Activated T-helper 2 cell treated with anti-CD3 and anti-CD28 coated beads, Interferon-gamma antibody, Interleukin-2, Interleukin-4, amounts not matched to agents 10 μg/mL and 5 μg/mL and 100 μg/mL, durations not matched to agents 14 hours and 24 hours and 36 hours (primary cell): ENCODE results near the gene LIMK2. TPM values are rescaled to one million over a fixed set of nuclear protein-coding genes. Genes with fewer than 3 reads are reported as not detected.

Experiments used
- DNase-seq: peaks from one replicate; pipeline ENCODE4 v3.0.0; 2021; ENCODE audit warnings: low spot score
- H3K27ac Mint-ChIP-seq: one replicate; pipeline ENCODE4 v1.8.0; 2021; ENCODE audit warnings: mixed read lengths
- H3K27me3 Mint-ChIP-seq: one replicate; pipeline ENCODE4 v1.8.0; 2021; ENCODE audit warnings: low read depth, mixed read lengths
- H3K36me3 Mint-ChIP-seq: one replicate; pipeline ENCODE4 v1.8.0; 2021; ENCODE audit warnings: low read depth, mixed read lengths
- H3K4me1 Mint-ChIP-seq: one replicate; pipeline ENCODE4 v1.8.0; 2021; ENCODE audit warnings: low read depth, mixed read lengths
- H3K4me3 Mint-ChIP-seq: one replicate; pipeline ENCODE4 v1.8.0; 2021; ENCODE audit warnings: low read depth, mild to moderate bottlenecking, moderate library complexity, mixed read lengths
- H3K9me3 Mint-ChIP-seq: one replicate; pipeline ENCODE4 v1.8.0; 2021; ENCODE audit warnings: mixed read lengths
- intact Hi-C: fragments of 100-400 bp; cut with micrococcal nuclease; formaldehyde crosslinking; loops from one replicate; pipeline ENCODE4 v1.15.1; 2023
- total RNA-seq: library from RNA; stranded (reverse); gene quantifications from 2 replicates; pipeline ENCODE4 v1.2.3, GENCODE V29; 2022

LIMK2 gene
- total RNA-seq, 1 donor from 2014 or later = 33.9 TPM

- peaks cover 63% of the 10 kb centered on the region for H3K36me3 Mint-ChIP-seq
- H3K27me3 Mint-ChIP-seq = no peaks in the 10 kb centered on the region
- H3K4me3 Mint-ChIP-seq = no peak overlapping the region
- DNase-seq = no peak
- intact Hi-C loops = loop anchor here (5.0 kb wide), 2 partner anchors 177 to 537 kb away; partner anchors contain the start of gene SELENOM
- peak overlapping the region; percentile 87 for H3K27ac Mint-ChIP-seq
- peaks cover 49% of the 10 kb centered on the region for H3K4me1 Mint-ChIP-seq
- no peaks in the 10 kb centered on the region for H3K9me3 Mint-ChIP-seq
Measured at GRCh38 chr22:31284281-31285155, 72.4 kb downstream of the LIMK2 start.

DNA sequence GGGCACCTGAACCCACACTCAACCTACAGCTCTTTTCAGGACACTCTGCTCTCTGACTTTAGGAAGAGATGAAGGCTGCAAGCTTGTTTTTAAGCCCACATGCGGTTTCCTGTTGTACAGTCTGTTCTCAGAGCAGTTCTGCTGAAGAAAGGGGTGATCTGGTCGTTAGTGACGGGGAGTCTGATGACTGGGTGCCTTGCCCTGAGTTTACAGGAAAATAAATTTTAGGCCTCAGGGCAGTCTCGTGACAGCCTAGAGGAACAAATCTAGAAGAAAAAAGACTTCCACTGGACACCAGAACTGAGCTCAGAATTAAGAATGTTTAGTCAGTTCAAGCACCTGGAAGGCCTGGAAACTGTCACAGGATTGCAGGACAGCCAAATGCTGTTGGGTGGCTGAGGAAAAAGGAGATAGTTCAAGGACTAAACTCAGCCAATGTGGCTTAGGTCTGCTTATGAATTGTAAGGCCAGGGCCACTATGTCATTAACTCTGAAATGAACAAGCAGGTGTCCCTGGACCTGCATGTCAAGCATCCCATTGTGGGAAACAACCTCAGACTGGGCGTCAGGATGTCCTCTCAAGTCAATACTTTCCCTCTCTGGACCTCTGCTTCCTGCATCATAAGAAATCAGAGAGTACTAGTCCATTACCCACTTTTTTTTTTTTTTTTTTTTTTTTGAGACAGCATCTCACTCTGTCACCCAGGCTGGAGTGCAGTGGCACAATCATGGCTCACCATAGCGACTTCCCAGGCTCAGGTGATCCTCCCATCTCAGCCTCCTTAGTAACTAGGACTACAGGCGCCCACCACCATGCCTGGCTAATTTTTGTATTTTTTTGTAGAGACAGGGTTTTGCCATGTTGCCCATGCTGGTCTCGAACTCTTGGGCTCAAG is 74.5 kb downstream of the LIMK2 start:
- peaks cover 55% of the 10 kb centered on the region for H3K36me3 Mint-ChIP-seq
- peak overlapping the region; percentile 35 for H3K4me3 Mint-ChIP-seq
- peaks cover 55% of the 10 kb centered on the region for H3K4me1 Mint-ChIP-seq
- H3K27me3 Mint-ChIP-seq = no peaks in the 10 kb centered on the region
- H3K27ac Mint-ChIP-seq = peak overlapping the region; percentile 87
- intact Hi-C loops = loop anchor here (5.0 kb wide), 2 partner anchors 179 to 539 kb away; partner anchors contain the start of gene SELENOM
- no peaks in the 10 kb centered on the region for H3K9me3 Mint-ChIP-seq
- peak; percentile 65 for DNase-seq

GRCh38 chr22:31287818-31288495 is 75.9 kb downstream of the LIMK2 start:
- no peak for DNase-seq
- no peaks in the 10 kb centered on the region for H3K9me3 Mint-ChIP-seq
- peak overlapping the region; percentile 58 for H3K4me3 Mint-ChIP-seq
- H3K27ac Mint-ChIP-seq = peak overlapping the region; percentile 87
- H3K27me3 Mint-ChIP-seq = no peaks in the 10 kb centered on the region
- H3K4me1 Mint-ChIP-seq = peaks cover 69% of the 10 kb centered on the region
- peaks cover 50% of the 10 kb centered on the region for H3K36me3 Mint-ChIP-seq
- intact Hi-C loops = loop anchor here (5.0 kb wide), 2 partner anchors 181 to 541 kb away; partner anchors contain the start of gene SELENOM

DNA sequence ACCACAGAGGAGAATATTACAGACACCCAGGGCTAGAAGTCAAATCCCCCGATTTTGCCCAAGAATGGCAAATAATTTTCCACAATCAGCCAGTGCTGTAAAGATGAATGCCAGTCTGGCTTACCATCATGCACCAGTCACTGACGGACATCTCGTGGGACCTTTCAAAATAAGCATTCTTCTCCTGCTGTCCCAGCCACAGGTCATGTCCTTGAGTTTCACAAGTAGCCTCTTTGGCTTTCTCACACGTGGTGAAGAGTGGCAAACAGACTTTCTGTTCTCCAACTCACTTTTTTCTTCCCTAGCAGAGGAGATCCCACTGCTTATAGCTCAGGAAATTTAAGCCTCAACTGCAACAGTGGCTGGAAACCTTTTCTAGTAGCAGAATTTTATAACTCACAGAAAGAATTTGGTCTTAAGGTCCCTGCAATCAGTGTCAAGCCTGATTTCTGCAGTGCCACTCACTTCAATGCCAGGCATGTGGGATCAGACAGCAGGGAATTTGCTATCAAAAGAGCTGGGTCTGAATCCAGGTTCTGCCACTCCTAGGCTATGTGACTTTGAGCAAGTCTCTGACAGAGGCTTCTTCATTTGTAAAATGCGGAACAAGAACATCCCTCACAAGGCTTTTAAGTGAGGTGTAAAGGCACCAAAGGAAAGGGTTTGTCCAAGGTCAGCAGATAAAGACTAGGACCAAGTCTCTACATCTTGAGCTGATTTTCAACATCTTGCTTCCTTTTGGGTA is 76.6 kb downstream of the LIMK2 start:
- H3K4me3 Mint-ChIP-seq = peak overlapping the region; percentile 97
- DNase-seq = no peak
- H3K36me3 Mint-ChIP-seq = peaks cover 43% of the 10 kb centered on the region
- no peaks in the 10 kb centered on the region for H3K9me3 Mint-ChIP-seq
- no peaks in the 10 kb centered on the region for H3K27me3 Mint-ChIP-seq
- peaks cover 71% of the 10 kb centered on the region for H3K4me1 Mint-ChIP-seq
- intact Hi-C loops = loop anchor here (5.0 kb wide), 2 partner anchors 181 to 541 kb away; partner anchors contain the start of gene SELENOM
- peak overlapping the region; percentile 62 for H3K27ac Mint-ChIP-seq

DNA sequence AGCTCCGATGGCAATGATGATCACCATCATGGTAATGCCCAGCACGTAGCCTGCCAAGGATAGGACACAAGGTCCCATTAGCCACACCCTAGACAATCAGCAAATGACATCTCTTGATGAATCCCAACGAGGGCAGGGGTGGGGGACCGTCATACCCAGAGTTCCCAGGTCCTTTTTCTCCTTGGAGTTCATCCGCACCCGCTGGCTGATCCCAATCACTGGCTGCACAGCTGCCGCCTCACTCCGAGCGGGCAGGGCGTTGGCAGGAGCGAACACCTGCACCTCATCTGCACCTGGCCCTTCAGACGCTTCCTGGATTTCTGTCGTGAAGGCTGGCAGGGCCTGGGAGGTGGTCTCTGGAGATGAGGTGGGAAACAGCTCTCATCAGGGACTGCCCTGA is 77.2 kb downstream of the LIMK2 start:
- H3K4me1 Mint-ChIP-seq = peaks cover 71% of the 10 kb centered on the region
- H3K27ac Mint-ChIP-seq = peak overlapping the region; percentile 100
- intact Hi-C loops = loop anchor here (5.0 kb wide), 2 partner anchors 182 to 542 kb away; partner anchors contain the start of gene SELENOM
- H3K36me3 Mint-ChIP-seq = peaks cover 39% of the 10 kb centered on the region
- no peak for DNase-seq
- no peaks in the 10 kb centered on the region for H3K9me3 Mint-ChIP-seq
- no peaks in the 10 kb centered on the region for H3K27me3 Mint-ChIP-seq
- peak overlapping the region; percentile 97 for H3K4me3 Mint-ChIP-seq

DNA sequence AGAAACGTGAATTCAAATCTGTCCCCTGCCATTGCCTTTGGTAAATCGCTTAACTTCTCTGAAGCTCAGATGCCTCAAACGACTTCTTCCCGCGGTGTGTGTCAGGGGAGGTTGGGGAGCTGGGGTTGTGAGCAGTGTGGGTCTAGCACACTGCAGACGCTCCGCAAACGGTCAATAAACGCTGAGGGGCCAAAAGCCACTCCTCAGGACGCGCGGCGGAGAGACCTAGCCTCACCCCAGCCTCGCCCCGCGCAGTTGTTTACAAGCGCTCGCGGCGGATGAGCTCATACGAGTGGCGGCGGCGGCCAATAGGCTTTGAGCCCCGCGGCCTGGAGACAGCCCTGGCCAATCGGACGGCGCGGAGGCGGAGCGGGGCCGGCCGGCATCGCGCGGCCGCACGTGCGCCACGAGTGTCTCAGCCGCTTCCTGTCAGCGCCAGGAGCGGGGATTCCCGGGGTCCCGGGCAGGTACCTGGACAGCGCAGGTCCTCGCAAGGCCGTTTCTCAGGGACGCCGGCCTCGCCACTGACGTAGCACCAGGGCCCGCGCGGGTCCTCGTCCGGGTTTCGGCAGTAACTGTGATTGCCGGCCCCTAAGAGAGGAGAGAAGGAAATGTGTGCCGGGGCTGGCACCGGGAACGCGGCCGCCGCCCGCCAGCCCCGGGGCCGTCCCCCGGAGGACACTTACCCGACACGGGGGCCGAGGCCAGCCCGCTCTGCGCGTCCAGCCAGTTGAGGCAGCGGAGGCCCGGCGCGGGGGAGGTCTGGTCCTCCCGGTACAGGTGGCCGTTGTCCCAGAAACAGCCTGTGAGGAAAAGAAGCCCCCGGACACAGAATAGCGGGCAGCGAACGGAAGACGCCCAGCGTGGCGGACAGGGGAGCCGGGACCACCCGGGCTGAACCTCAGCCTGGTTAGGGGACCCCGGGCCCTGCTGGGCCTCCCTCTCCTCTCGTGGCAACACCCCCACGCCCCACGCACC is 78.7 kb downstream of the LIMK2 start:
- peak overlapping the region; percentile 100 for H3K27ac Mint-ChIP-seq
- peaks cover 65% of the 10 kb centered on the region for H3K4me1 Mint-ChIP-seq
- intact Hi-C loops = loop anchor here (2.0 to 10.0 kb wide), 6 partner anchors 54 to 866 kb away; partner anchors contain the start of genes DEPDC5, MTFP1, PRR14L and SLC35E4
- H3K36me3 Mint-ChIP-seq = peaks cover 27% of the 10 kb centered on the region
- no peaks in the 10 kb centered on the region for H3K9me3 Mint-ChIP-seq
- peak overlapping the region; percentile 97 for H3K4me3 Mint-ChIP-seq
- H3K27me3 Mint-ChIP-seq = no peaks in the 10 kb centered on the region
- peak; percentile 92 for DNase-seq

GRCh38 chr22:31291481-31292235 is 79.6 kb downstream of the LIMK2 start:
- Mint-ChIP-seq H3K4me1 (peaks cover 66% of the 10 kb centered on the region), H3K4me3 (peak overlapping the region; percentile 97), H3K27ac (peak overlapping the region; percentile 95), H3K36me3 (peaks cover 21% of the 10 kb centered on the region), H3K9me3 (no peaks in the 10 kb centered on the region), H3K27me3 (no peaks in the 10 kb centered on the region)
- peak; percentile 25 for DNase-seq
- intact Hi-C loops = loop anchor here (1.0 to 10.0 kb wide), 8 partner anchors 22 to 867 kb away; partner anchors contain the start of genes DEPDC5, LIMK2, MTFP1 and PRR14L

- Mint-ChIP-seq H3K36me3 (peaks cover 21% of the 10 kb centered on the region), H3K9me3 (no peaks in the 10 kb centered on the region), H3K4me1 (peaks cover 65% of the 10 kb centered on the region), H3K27me3 (no peaks in the 10 kb centered on the region), H3K4me3 (peak within 1 kb of the TSS; percentile 97), H3K27ac (peak within 1 kb of the TSS; percentile 96)
- DNase-seq = peak; percentile 80
- intact Hi-C loops = loop anchor here (1.0 to 10.0 kb wide), 7 partner anchors 21 to 868 kb away; partner anchors contain the start of genes DEPDC5, LIMK2, MTFP1 and PRR14L
Measured at GRCh38 chr22:31292236-31292989, 80.3 kb downstream of the LIMK2 start, which contains the start of gene PIK3IP1. Gene PIK3IP1, minus strand, starts transcription at chr22:31292488. Its CDS starts 144 bp downstream, at chr22:31292344.

GRCh38 chr22:31295360-31295759 is 83.3 kb downstream of the LIMK2 start:
- H3K9me3 Mint-ChIP-seq = no peaks in the 10 kb centered on the region
- intact Hi-C loops = loop anchor here (10.0 kb wide), 2 partner anchors 661 to 871 kb away; partner anchors contain the start of genes MTFP1 and SLC35E4
- H3K4me1 Mint-ChIP-seq = peaks cover 48% of the 10 kb centered on the region
- H3K36me3 Mint-ChIP-seq = peaks cover 2% of the 10 kb centered on the region
- no peak for DNase-seq
- peak overlapping the region; percentile 19 for H3K4me3 Mint-ChIP-seq
- peak overlapping the region; percentile 34 for H3K27ac Mint-ChIP-seq
- H3K27me3 Mint-ChIP-seq = no peaks in the 10 kb centered on the region
